C4-2B (cell line): Measurements from ENCODE around the gene LHX5.

Source experiments
- CTCF ChIP-seq: fragments of 450-650 bp; conservative IDR thresholded peaks from 2 replicates; pipeline ENCODE4 v1.5.1; 2017; ENCODE audit warnings: mild to moderate bottlenecking
- ZFX ChIP-seq: fragments of 450-650 bp; IDR thresholded peaks from 2 replicates; pipeline ENCODE4 v1.6.1; 2017

GRCh38 chr12:113468365-113469223 lies 3.1 kb downstream of the LHX5 start:
- TF ChIP-seq CTCF (no peak), ZFX (no peak)
